LHCN-M2 (cell line): ENCODE measurements around the gene ISG20. TPM values are rescaled to one million over a fixed set of nuclear protein-coding genes. Genes with fewer than 3 reads are reported as not detected.

ENCODE experiments used
- DNase-seq: peaks from one replicate; pipeline ENCODE4 v3.0.0-alpha.2; 2012; ENCODE audit warnings: low read depth
- total RNA-seq: library from RNA; depleted of rRNA; stranded (reverse); fragments of >200 nt; gene quantifications from 2 replicates; pipeline ENCODE4 v1.2.3, GENCODE V29; 2014; rRNA removed

Gene ISG20
- total RNA-seq, 1 experiment from 2014 or later = 0.57 TPM

DNA sequence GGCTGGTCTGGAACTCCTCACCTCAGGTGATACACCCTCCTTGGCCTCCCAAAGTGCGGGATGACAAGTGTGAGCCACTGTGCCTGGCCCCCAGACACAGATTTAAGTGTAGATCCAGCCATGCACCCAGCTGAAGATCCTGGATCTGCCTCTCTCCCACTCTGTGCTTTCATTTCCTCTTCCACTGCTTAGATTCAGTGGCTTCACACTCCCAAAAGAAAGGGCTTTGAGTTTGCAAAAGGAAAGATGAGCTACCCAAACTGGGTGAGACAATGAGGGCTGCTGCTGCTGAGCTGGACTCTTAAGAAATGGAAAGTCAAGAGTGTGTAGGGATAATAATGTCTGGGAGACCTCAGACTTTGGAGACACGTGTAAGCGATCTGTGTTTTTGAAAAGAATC is 45.5 kb downstream of the ISG20 start:
- DNase-seq = no peak

DNA sequence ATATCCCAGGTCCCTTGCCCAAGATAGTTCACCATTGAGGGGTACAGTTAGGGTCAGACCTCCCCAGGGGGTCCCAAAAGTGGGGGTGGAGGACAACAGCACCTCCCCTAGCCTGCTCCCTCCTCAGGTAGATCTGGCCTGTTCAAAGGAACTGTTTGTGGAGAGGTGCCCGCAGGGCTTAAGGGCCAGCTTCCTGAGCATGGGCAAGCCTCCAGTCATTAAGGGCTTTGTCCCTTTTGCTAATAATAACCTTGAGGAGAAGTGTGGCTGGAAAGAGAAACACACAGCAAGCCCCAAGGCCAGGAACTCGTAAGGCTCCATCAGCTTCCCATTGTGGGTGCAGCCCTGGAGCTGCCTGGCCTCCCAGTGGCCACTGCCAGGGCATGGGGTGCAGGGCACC is 47.4 kb downstream of the ISG20 start:
- DNase-seq = no peak

DNA sequence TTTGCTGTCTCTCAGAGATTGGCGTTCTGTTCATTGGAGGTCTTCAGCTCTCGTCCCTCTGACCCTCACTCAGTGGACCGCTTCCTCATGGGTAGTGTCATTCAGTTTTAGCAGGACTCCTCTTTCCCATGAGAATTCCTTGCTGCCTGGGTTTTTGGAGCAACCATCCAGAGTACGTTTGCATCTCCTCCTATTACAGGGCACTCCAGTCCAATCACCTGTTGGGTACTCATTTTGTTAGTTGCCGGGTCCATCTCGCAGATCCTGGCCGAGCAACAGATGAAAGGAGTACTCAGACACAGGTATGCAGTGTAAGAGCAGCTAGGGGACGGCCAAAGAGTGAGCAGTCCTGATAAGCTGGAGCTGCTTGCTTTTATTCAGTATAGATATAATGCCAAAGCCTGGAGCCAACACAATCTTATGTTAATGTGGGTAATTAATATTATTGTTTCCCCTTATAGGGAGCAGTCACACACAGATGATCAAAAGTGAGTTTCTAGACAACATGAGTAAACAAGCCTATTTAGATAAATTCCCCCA is 49.6 kb downstream of the ISG20 start:
- no peak for DNase-seq

GRCh38 chr15:88690331-88690730 is 51.5 kb downstream of the ISG20 start:
- no peak for DNase-seq

DNA sequence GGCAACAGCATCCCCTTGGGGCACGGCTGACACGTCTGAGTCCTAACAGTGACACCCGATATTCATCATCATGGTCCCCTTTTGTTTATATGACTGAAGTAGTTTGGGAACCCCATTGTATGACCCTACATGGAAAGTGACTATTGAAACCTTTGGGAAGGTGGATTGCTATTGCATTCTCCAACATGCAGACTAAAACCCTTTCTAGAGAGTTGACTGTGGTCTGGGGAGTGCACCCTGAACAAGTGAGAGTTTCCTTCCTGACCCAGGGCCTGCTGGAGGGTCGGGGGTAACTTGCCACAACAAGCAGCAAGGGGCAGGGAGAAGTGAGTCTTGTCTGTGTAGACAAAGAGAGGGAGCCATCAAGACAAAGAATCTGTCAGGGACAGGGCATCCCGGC is 54.4 kb downstream of the ISG20 start:
- no peak for DNase-seq

- DNase-seq = no peak
Observed at GRCh38 chr15:88695101-88695500, 56.3 kb downstream of the ISG20 start.

DNA sequence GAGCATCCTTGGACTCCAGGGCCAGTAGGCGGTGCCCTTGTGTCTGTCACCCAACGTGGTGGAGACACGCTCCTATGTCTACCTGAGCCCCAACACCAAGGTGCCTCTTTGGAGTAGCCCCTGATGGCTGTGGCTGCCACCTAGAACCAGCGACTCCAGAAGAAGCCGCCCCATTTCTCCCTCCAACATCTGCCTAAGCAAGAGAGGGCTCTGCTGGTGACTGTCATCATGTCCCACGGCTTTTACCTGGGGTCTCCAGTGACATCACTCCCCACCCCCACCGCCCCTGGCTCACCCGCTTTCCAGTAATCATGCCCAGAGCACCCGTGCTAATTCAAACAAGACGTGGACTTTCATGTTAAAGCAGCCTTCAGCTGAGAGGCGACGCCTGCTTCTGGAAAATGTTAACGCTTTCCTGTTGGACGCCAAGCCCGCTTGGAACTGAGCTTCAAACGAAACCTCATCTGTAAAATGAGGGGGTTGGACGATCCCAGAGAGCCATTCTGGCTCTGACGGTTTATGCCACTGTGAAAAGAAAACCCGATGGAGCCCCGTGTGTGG is 57.0 kb downstream of the ISG20 start:
- DNase-seq = no peak

- no peak for DNase-seq
Observed at GRCh38 chr15:88696254-88696653, 57.4 kb downstream of the ISG20 start.

DNA sequence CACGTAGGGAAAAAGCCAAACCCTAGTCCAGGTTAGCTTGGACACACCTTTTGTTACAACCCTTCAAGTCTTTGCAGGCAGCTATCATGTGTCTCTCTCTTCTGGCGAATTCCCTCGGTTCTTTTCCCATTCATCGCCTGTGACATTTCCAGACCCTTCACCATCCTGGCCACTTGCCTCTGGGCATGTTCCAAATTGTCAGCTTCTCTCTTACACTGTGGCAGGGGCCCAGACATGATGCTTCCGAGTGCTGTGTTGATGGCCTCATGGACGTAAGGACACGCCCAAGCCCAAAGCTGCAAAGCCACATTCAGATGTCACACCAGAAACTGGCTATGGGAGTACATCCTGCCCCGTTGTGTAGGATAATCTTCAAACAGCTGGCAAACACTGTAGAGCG is 58.5 kb downstream of the ISG20 start:
- DNase-seq = no peak

DNA sequence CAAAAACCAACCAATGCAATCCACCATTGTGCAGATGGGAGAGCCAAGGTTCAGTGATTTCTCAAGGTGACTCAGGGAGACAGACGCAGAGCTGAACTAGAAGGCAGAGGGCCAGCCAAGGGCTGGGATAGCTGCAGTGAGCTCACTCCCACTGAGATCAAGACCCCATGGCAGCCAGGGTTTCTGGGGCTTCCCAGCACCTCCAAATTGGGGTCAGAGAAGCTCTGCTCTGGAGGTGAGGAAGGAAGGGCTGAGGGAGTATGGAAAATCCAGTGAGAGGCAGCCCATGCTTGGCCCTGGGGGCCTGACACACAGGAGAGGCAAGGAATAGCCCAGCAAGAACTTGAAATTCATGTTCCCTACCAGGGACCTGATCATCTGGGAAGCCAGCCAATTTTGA is 61.0 kb downstream of the ISG20 start:
- no peak for DNase-seq

DNA sequence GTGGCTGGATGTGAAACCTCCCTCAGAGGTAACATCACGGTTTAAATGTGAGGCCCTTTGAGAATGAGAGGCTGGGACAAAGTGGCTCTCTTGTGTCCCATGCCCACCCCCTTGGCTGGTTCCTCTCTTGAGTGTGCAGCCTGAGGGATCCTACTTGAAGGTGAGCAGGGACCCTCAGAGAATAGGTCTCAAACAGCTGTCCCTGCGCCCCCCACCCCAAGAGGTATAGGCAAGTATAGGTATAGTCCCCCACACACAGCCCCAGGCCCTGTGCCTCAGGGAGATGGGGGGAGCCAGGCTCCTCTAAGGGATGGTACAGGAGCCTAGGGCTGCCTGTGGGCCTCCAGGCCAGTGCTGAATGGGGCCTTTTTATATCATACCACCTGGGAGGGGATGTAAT is 61.9 kb downstream of the ISG20 start:
- no peak for DNase-seq

DNA sequence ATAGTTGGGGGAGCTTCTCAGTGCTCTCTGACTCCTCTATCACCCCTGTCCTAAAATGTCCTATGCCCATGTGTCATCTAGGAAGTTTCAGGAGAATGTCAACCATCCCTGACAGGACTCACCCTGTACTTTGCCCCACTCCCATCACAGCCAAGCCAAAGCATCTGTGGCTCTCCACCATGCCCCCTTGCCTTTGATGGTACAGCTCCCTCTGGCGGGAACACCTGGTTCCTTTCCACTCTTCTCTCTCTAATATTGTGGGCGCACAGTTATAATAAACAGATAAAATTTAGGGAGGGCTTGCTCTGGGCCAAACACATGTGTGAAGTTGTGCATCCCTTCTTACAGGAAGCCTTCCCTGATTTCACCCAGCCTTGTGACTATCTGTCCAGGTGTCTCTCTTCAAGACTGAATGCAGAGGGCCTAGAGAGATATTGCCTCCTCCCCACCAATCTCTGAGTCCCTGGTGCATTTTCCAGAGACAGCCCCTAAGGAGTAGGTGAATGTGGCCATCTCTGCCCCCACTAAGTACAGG is 62.8 kb downstream of the ISG20 start:
- no peak for DNase-seq

GRCh38 chr15:88702983-88703382 is 64.2 kb downstream of the ISG20 start:
- no peak for DNase-seq

DNA sequence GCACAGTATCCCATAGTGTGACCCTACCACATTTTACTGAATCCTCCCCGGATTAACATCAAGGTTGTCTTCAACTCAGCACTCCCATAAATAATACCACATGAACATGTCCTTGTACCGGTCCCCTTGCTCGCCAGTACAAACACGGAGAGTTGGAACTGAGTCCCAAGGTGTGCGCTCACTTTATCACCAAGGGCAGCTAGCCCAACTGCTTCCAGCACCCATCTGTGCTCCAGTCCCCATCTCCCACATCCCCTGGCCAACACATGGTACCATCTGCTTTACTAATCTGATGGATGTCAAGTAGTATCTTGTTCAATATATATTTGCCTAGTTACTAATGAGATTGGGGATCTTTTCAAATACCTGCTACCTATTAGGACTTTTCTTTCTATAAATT is 64.7 kb downstream of the ISG20 start:
- DNase-seq = no peak

GRCh38 chr15:88704791-88705768 is 66.3 kb downstream of the ISG20 start:
- peak; percentile 11 for DNase-seq

GRCh38 chr15:88705769-88706165 is 67.0 kb downstream of the ISG20 start:
- DNase-seq = no peak

Other genes with a start within 250 kb of the ISG20 start
- 18.1 and 23.4 TPM in 2 replicates for gene MRPL46, start 171.6 kb upstream of the ISG20 start, total RNA-seq
- 48.5 and 49.3 TPM in 2 replicates for gene MRPS11, start 171.3 kb upstream of the ISG20 start, total RNA-seq
- 4.9 and 5.2 TPM in 2 replicates for gene DET1, start 92.3 kb upstream of the ISG20 start, total RNA-seq
- gene AEN, start 17.7 kb upstream of the ISG20 start, total RNA-seq = 82.2 and 86.3 TPM in 2 replicates
- under 0.01 TPM in 1 of 2 replicates, not detected in the other for gene ACAN, start 164.4 kb downstream of the ISG20 start, total RNA-seq